ENCODE results near the gene NEK10. TPM values are rescaled to one million over a fixed set of nuclear protein-coding genes. Genes with fewer than 3 reads are reported as not detected.
"Not testable (repeated sequence)": the region's sequence is repeated elsewhere in the genome, so short reads cannot be mapped to it uniquely, and the experiment has no call there.

NEK10 gene
- total RNA-seq, 1 experiment from 2014 or later: 0.34 TPM

GRCh38 chr3:27335571-27335970 lies 33.6 kb downstream of the NEK10 start:
- Histone ChIP-seq H3K27me3 (replicated peaks; ENCODE audit: insufficient read depth, low read depth, low read length, poor library complexity) (no peaks in the 10 kb centered on the region), H3K9me3 (ENCODE audit: low read depth, low read length, poor library complexity, severe bottlenecking) (no peaks in the 10 kb centered on the region), H3K27ac (ENCODE audit: low read depth, low read length, poor library complexity, severe bottlenecking) (no peak overlapping the region), H3K4me1 (ENCODE audit: insufficient read depth, low read length, poor library complexity, severe bottlenecking) (no peaks in the 10 kb centered on the region), H3K36me3 (ENCODE audit: insufficient read depth, low read length, poor library complexity, severe bottlenecking) (no peaks in the 10 kb centered on the region), H3K4me3 (ENCODE audit: low read depth, low read length, poor library complexity, severe bottlenecking) (no peak overlapping the region)
- POLR2A ChIA-PET (ENCODE audit: low non-redundant PET): no interaction called here
- CTCF ChIA-PET: no interaction called here
- intact Hi-C loops (cut with micrococcal nuclease; ENCODE audit: unreplicated experiment): no loop called here
- BruUV-seq (replicated peaks): no TSS peak
- no peak for DNase-seq (ENCODE audit: low spot score)
- no peak for TF ChIP-seq CTCF (conservative IDR thresholded peaks at IDR 0.05; ENCODE audit: low read depth, low read length)

- intact Hi-C loops (cut with micrococcal nuclease; ENCODE audit: unreplicated experiment): no loop called here
- H3K27me3 ChIP-seq (replicated peaks; ENCODE audit: insufficient read depth, low read depth, low read length, poor library complexity): no peaks in the 10 kb centered on the region
- TF ChIP-seq CTCF (conservative IDR thresholded peaks at IDR 0.05; ENCODE audit: low read depth, low read length) (no peak), EZH2 (IDR thresholded peaks at IDR 0.05; ENCODE audit: borderline replicate concordance, low read depth, low read length, poor library complexity, severe bottlenecking) (no peak)
- POLR2A ChIA-PET (ENCODE audit: low non-redundant PET): interaction anchor here (0.7 kb wide), 1 partner anchor 954 kb away, joined by 3 read pairs; no protein-coding TSS in a partner anchor
- CTCF ChIA-PET: no interaction called here
- H3K9me3 ChIP-seq (ENCODE audit: low read depth, low read length, poor library complexity, severe bottlenecking): no peaks in the 10 kb centered on the region
- no peak overlapping the region for H3K27ac ChIP-seq (ENCODE audit: low read depth, low read length, poor library complexity, severe bottlenecking)
- no TSS peak for BruUV-seq (replicated peaks)
- no peak overlapping the region for H3K4me3 ChIP-seq (ENCODE audit: low read depth, low read length, poor library complexity, severe bottlenecking)
- no peaks in the 10 kb centered on the region for H3K4me1 ChIP-seq (ENCODE audit: insufficient read depth, low read length, poor library complexity, severe bottlenecking)
- no peaks in the 10 kb centered on the region for H3K36me3 ChIP-seq (ENCODE audit: insufficient read depth, low read length, poor library complexity, severe bottlenecking)
- DNase-seq (ENCODE audit: low spot score): no peak
Measured at GRCh38 chr3:27333843-27334242, 35.3 kb downstream of the NEK10 start.

- H3K4me1 ChIP-seq (ENCODE audit: insufficient read depth, low read length, poor library complexity, severe bottlenecking); DNase-seq (ENCODE audit: low spot score); POLR2A ChIA-PET (ENCODE audit: low non-redundant PET); H3K27me3 ChIP-seq (replicated peaks; ENCODE audit: insufficient read depth, low read depth, low read length, poor library complexity); CTCF ChIA-PET; BruUV-seq (replicated peaks); H3K36me3 ChIP-seq (ENCODE audit: insufficient read depth, low read length, poor library complexity, severe bottlenecking); H3K9me3 ChIP-seq (ENCODE audit: low read depth, low read length, poor library complexity, severe bottlenecking); H3K27ac ChIP-seq (ENCODE audit: low read depth, low read length, poor library complexity, severe bottlenecking); H3K4me3 ChIP-seq (ENCODE audit: low read depth, low read length, poor library complexity, severe bottlenecking); intact Hi-C loops (cut with micrococcal nuclease; ENCODE audit: unreplicated experiment): not testable (repeated sequence)
Measured at GRCh38 chr3:27328982-27329762, 40.0 kb downstream of the NEK10 start.
